HCT116 (cell line): Measurements from ENCODE around the gene CHSY1. TPM values are rescaled to one million over a fixed set of nuclear protein-coding genes. Genes with fewer than 3 reads are reported as not detected.

Source experiments
- ATAC-seq: fragments of 200-7000 bp; cut with Tn5 transposase; 2 replicates; pipeline ENCODE4 v1.9.1; 2020; ENCODE audit warnings: mild to moderate bottlenecking, moderate library complexity
- BruUV-seq: library from RNA; stranded (reverse); fragments of 400-500 nt; replicated peaks from 2 replicates; lab custom pipeline; 2021; lab: Mats Ljungman, UMichigan
- CTCF ChIA-PET: fragments of 300-600 bp; sonication (Branson Sonifier 250); formaldehyde crosslinking; loops from one replicate; lab custom pipeline; 2021; ENCODE audit warnings: antibody characterized with exemption; lab: Charles Lee
- POLR2A ChIA-PET: fragments of 300-600, 350-600 bp; sonication (Branson Sonifier 250); formaldehyde crosslinking; loops from one replicate; lab custom pipeline; 2021; ENCODE audit warnings: antibody characterized with exemption; lab: Charles Lee
- RAD21 ChIA-PET, 2 experiments: fragments of 300-600 bp; sonication (Branson Sonifier 250); formaldehyde crosslinking; loops; one replicate each; lab custom pipeline; 2023; ENCODE audit warnings: low total read pairs in 2 of 2; ENCODE audit not compliant: uncharacterized antibody in 2 of 2, unreplicated experiment in 2 of 2, low non-redundant PET in 1 of 2; lab: Charles Lee
- DNase-seq: peaks from one replicate; pipeline ENCODE4 v3.0.0-alpha.2; 2010; ENCODE audit warnings: low read depth, low spot score
- H2AFZ ChIP-seq: fragments of 200-600 bp; shearing (Covaris generic), sonication (generic); 2 replicates; pipeline ENCODE4 v1.6.1; 2017; ENCODE audit warnings: low read depth, mixed run types, mixed read lengths, antibody characterized with exemption, low read length; ENCODE audit not compliant: poor library complexity, severe bottlenecking
- H3K27ac ChIP-seq: 2 replicates; pipeline ENCODE4 v1.5.1; 2012; ENCODE audit warnings: low read depth, low read length
- H3K27me3 ChIP-seq: fragments of 200-600 bp; sonication (generic); 2 replicates; pipeline ENCODE4 v1.6.1; 2016; ENCODE audit warnings: mixed run types, low read length, mixed read lengths; ENCODE audit not compliant: insufficient read depth
- H3K36me3 ChIP-seq, 2 experiments: fragments of 200-500 bp in 1 of 2; fragments of 200-600 bp in 1 of 2; sonication (Bioruptor generic) in 1 of 2; sonication (generic) in 1 of 2; 2 replicates each; pipeline versions ENCODE4 v1.5.1 to v1.6.1; 2014 to 2016; ENCODE audit warnings: low read length in 2 of 2, inconsistent platforms in 1 of 2, mixed read lengths in 1 of 2, mixed run types in 1 of 2; ENCODE audit not compliant: insufficient read depth in 2 of 2, control insufficient read depth in 1 of 2
- H3K4me1 ChIP-seq, 2 experiments: fragments of 200-600 bp in 1 of 2; sonication (generic) in 1 of 2; 2 replicates each; pipeline versions ENCODE4 v1.5.1 to v1.6.1; 2012 to 2017; ENCODE audit warnings: low read length in 2 of 2, inconsistent platforms in 1 of 2, mild to moderate bottlenecking in 1 of 2, mixed read lengths in 1 of 2, mixed run types in 1 of 2, moderate library complexity in 1 of 2; ENCODE audit not compliant: insufficient read depth in 2 of 2, control insufficient read depth in 1 of 2
- H3K4me2 ChIP-seq: fragments of 200-600 bp; sonication (generic); 2 replicates; pipeline ENCODE4 v1.6.1; 2017; ENCODE audit warnings: mixed run types, low read length, mixed read lengths
- H3K4me3 ChIP-seq, 2 experiments: fragments of 200-600 bp in 1 of 2; sonication (generic) in 1 of 2; replicated peaks in 1 of 2; 2 replicates each; pipeline ENCODE4 v1.5.1; 2011 to 2016; ENCODE audit warnings: low read length in 2 of 2, control low read depth in 1 of 2, low read depth in 1 of 2, mild to moderate bottlenecking in 1 of 2, mixed read lengths in 1 of 2, mixed run types in 1 of 2
- H3K79me2 ChIP-seq: fragments of 200-600 bp; sonication (generic); 2 replicates; pipeline ENCODE4 v1.6.1; 2017; ENCODE audit warnings: mild to moderate bottlenecking, mixed run types, low read length, moderate library complexity, mixed read lengths; ENCODE audit not compliant: insufficient read depth
- H3K9ac ChIP-seq: fragments of 200-600 bp; sonication (generic); 2 replicates; pipeline ENCODE4 v1.6.1; 2016; ENCODE audit warnings: low read length, mixed read lengths
- H3K9me2 ChIP-seq: fragments of 200-600 bp; sonication (generic), shearing (Covaris generic); 2 replicates; pipeline ENCODE4 v1.6.1; 2017; ENCODE audit warnings: mixed run types, mild to moderate bottlenecking, moderate library complexity; ENCODE audit not compliant: insufficient read depth
- H3K9me3 ChIP-seq, 2 experiments: fragments of 200-500 bp in 1 of 2; fragments of 200-600 bp in 1 of 2; sonication (Bioruptor generic) in 1 of 2; sonication (generic) in 1 of 2; 2 replicates each; pipeline ENCODE4 v1.6.1; 2014 to 2017; ENCODE audit warnings: low read length in 2 of 2, mixed read lengths in 2 of 2, inconsistent platforms in 1 of 2, low read depth in 1 of 2, mild to moderate bottlenecking in 1 of 2, mixed run types in 1 of 2, moderate library complexity in 1 of 2; ENCODE audit not compliant: control insufficient read depth in 1 of 2, insufficient read depth in 1 of 2
- H4K20me1 ChIP-seq: fragments of 200-600 bp; sonication (generic), shearing (Covaris generic); 2 replicates; pipeline ENCODE4 v1.6.1; 2017; ENCODE audit warnings: mixed run types, mild to moderate bottlenecking, moderate library complexity; ENCODE audit not compliant: insufficient read depth
- CBX3 ChIP-seq: IDR thresholded peaks from 2 replicates; pipeline ENCODE4 v1.6.1; 2012; ENCODE audit warnings: low read depth
- CEBPB ChIP-seq: IDR thresholded peaks from 2 replicates; pipeline ENCODE4 v1.6.1; 2012; ENCODE audit warnings: low read depth
- CTCF ChIP-seq, 3 experiments: fragments of 200-600 bp in 1 of 3; sonication (generic) in 1 of 3; IDR thresholded peaks in 2 of 3; conservative IDR thresholded peaks in 1 of 3; 2 replicates each; pipeline ENCODE4 v1.5.1; 2012 to 2017; ENCODE audit warnings: low read depth in 2 of 3, low read length in 2 of 3, antibody characterized with exemption in 1 of 3, borderline replicate concordance in 1 of 3, control low read depth in 1 of 3, mild to moderate bottlenecking in 1 of 3, mixed read lengths in 1 of 3, mixed run types in 1 of 3, moderate library complexity in 1 of 3; ENCODE audit not compliant: insufficient read depth in 1 of 3
- EGR1 ChIP-seq: IDR thresholded peaks from 2 replicates; pipeline ENCODE4 v1.6.1; 2012; ENCODE audit warnings: low read depth
- EZH2phosphoT487 ChIP-seq: fragments of 200-600 bp; IDR thresholded peaks from 2 replicates; pipeline ENCODE4 v1.6.1; 2018; ENCODE audit warnings: antibody characterized with exemption, borderline replicate concordance
- JUND ChIP-seq: IDR thresholded peaks from 2 replicates; pipeline ENCODE4 v1.6.1; 2012
- MAX ChIP-seq: IDR thresholded peaks from 2 replicates; pipeline ENCODE4 v1.6.1; 2012
- POLR2A ChIP-seq: IDR thresholded peaks from 2 replicates; pipeline ENCODE4 v1.7.0; 2011; ENCODE audit warnings: borderline replicate concordance; ENCODE audit not compliant: insufficient read depth, insufficient read length; ENCODE audit errors: extremely low read depth
- POLR2AphosphoS5 ChIP-seq: IDR thresholded peaks from 2 replicates; pipeline ENCODE4 v1.6.1; 2011; ENCODE audit warnings: mild to moderate bottlenecking, low read depth, low read length, moderate library complexity
- RAD21 ChIP-seq: IDR thresholded peaks from 2 replicates; pipeline ENCODE4 v1.6.1; 2012; ENCODE audit warnings: low read depth, mild to moderate bottlenecking
- SP1 ChIP-seq: IDR thresholded peaks from 2 replicates; pipeline ENCODE4 v1.6.1; 2012; ENCODE audit warnings: low read depth
- SRF ChIP-seq: IDR thresholded peaks from 2 replicates; pipeline ENCODE4 v1.6.1; 2012; ENCODE audit warnings: low read depth
- TCF7L2 ChIP-seq: IDR thresholded peaks from 2 replicates; pipeline ENCODE4 v1.7.0; 2011; ENCODE audit warnings: borderline replicate concordance, inconsistent platforms; ENCODE audit not compliant: insufficient read depth, insufficient read length; ENCODE audit errors: extremely low read depth
- YY1 ChIP-seq: IDR thresholded peaks from 2 replicates; pipeline ENCODE4 v1.6.1; 2011; ENCODE audit warnings: low read length, low read depth, moderate library complexity, mild to moderate bottlenecking; ENCODE audit not compliant: insufficient replicate concordance; ENCODE audit errors: extremely low read depth
- intact Hi-C: fragments of 100-400 bp; cut with micrococcal nuclease; formaldehyde crosslinking; loops from 2 replicates; pipeline ENCODE4 v1.10.0; 2022
- total RNA-seq: library from RNA; stranded (reverse); gene quantifications from one replicate; pipeline ENCODE4 v1.2.1, GENCODE V29; 2021; ENCODE audit not compliant: unreplicated experiment

Gene CHSY1
- total RNA-seq, 1 experiment from 2014 or later = 25.4 TPM

GRCh38 chr15:101193806-101194545 is 57.9 kb downstream of the CHSY1 start:
- Histone ChIP-seq H3K4me2 (no peak overlapping the region), H3K4me3 (no peak overlapping the region), H2AFZ (no peak overlapping the region), H3K4me1 (peaks cover 0 to 3% of the 10 kb centered on the region in 2 experiments; a peak in 1 of 4 replicates), H3K27me3 (no peaks in the 10 kb centered on the region), H4K20me1 (peaks cover 15% of the 10 kb centered on the region; the same call in 1 of the 2 replicates), H3K36me3 (no peaks in the 10 kb centered on the region), H3K9me3 (no peaks in the 10 kb centered on the region), H3K9me2 (no peaks in the 10 kb centered on the region), H3K27ac (no peak overlapping the region), H3K9ac (no peak overlapping the region), H3K79me2 (peaks cover 98% of the 10 kb centered on the region)
- POLR2A ChIA-PET = no interaction called here
- BruUV-seq = no TSS peak
- CTCF ChIA-PET = no interaction called here
- ATAC-seq (no peak), DNase-seq (no peak)
- RAD21 ChIA-PET = no interaction called here
- intact Hi-C loops = no loop called here
- TF ChIP-seq CTCF (IDR thresholded peaks at IDR 0.05 in 2 of 3, conservative IDR thresholded peaks at IDR 0.05 in 1 of 3; ENCODE audit: borderline replicate concordance in 1 of 3, insufficient read depth in 1 of 3, low read depth in 2 of 3, low read length in 2 of 3) = no peak
- no peak for TF ChIP-seq TCF7L2
- no peak for TF ChIP-seq POLR2AphosphoS5

- no peak for DNase-seq
- no peaks in the 10 kb centered on the region for H3K36me3 ChIP-seq
- H3K27ac ChIP-seq = no peak overlapping the region
- H4K20me1 ChIP-seq = peaks cover 15% of the 10 kb centered on the region; the same call in 1 of the 2 replicates
- ChIA-PET POLR2A (no interaction called here), RAD21 (interaction anchor here in 1 of 2 experiments (0.6 kb wide), 1 partner anchor 64 kb away, joined by 4 read pairs; no protein-coding TSS in a partner anchor), CTCF (no interaction called here)
- H3K79me2 ChIP-seq = peaks cover 95% of the 10 kb centered on the region
- peaks cover 0 to 3% of the 10 kb centered on the region in 2 experiments; a peak in 1 of 4 replicates for H3K4me1 ChIP-seq
- no peak for ATAC-seq
- no peaks in the 10 kb centered on the region for H3K27me3 ChIP-seq
- BruUV-seq = no TSS peak
- H2AFZ ChIP-seq = no peak overlapping the region
- no peaks in the 10 kb centered on the region for H3K9me3 ChIP-seq
- intact Hi-C loops = no loop called here
- H3K4me2 ChIP-seq = no peak overlapping the region
- no peak overlapping the region for H3K4me3 ChIP-seq
- no peak overlapping the region for H3K9ac ChIP-seq
- TF ChIP-seq SP1 (no peak), MAX (no peak), SRF (no peak), YY1 (no peak), CBX3 (no peak), RAD21 (no peak), POLR2A (no peak), CEBPB (no peak), EZH2phosphoT487 (no peak), EGR1 (no peak), JUND (no peak)
- TF ChIP-seq, all 23 proteins: peak for 0
- H3K9me2 ChIP-seq = no peaks in the 10 kb centered on the region
Measured at GRCh38 chr15:101193120-101193644, 58.7 kb downstream of the CHSY1 start.
